GM10266 (cell line): ENCODE results near the gene LMNA.
"Not testable (repeated sequence)": the region's sequence is repeated elsewhere in the genome, so short reads cannot be mapped to it uniquely, and the experiment has no call there.

ENCODE experiments used
- DNase-seq: peaks from one replicate; pipeline ENCODE4 v3.0.0; 2012; ENCODE audit errors: extremely low spot score
- TF ChIP-seq, protein P1 (sequence below): IDR thresholded peaks from 2 replicates; pipeline ENCODE4 v1.5.1; 2012; ENCODE audit warnings: mild to moderate bottlenecking, low read depth; ENCODE audit not compliant: control insufficient read depth, insufficient read depth; ENCODE audit errors: missing control alignments

The LMNA gene

DNA sequence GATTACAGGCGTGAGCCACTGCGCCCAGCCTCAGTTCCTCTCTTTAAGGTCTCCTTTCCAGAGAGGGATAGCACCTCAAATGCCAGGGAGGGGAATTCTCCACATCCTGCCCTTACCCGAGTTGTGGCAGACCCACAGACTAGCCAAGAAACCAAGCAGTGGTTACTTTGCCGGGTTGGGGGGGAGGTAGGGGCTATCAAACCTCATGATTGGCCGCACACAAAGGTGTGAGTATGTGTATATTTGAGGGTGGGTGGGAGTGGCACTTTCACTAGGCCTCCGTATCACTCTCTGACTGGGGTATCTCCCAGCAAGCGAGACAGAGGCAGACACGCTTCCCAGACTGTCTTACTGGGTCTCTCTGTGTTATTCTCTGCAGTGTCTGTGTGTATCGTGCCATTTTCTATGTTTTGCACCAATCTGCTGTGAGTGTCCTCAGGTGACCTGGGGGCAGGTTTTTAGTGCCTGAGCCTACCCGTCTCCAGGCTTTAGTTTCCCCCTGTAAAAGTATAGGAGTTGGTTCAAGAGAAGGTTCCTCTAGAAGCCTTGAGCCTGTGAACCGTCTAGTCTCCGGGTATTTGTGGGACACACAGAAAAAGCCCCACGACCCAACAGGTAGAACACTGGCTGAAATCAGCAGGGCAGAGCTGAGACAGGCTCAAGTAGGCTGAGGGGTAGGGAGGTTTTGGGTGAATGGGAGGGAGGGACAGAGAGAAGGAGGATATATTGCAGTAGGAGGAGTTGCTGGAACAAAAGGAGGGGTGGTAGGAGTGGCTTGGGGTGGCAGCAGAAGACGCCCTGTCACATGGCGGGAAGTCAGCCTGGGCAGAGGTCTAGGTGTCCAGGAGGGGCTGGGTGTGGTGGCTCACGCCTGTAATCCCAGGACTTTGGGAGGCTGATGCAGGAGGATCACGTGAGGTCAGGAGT lies 10.3 kb downstream of the LMNA start:
- TF ChIP-seq, protein P1, sequence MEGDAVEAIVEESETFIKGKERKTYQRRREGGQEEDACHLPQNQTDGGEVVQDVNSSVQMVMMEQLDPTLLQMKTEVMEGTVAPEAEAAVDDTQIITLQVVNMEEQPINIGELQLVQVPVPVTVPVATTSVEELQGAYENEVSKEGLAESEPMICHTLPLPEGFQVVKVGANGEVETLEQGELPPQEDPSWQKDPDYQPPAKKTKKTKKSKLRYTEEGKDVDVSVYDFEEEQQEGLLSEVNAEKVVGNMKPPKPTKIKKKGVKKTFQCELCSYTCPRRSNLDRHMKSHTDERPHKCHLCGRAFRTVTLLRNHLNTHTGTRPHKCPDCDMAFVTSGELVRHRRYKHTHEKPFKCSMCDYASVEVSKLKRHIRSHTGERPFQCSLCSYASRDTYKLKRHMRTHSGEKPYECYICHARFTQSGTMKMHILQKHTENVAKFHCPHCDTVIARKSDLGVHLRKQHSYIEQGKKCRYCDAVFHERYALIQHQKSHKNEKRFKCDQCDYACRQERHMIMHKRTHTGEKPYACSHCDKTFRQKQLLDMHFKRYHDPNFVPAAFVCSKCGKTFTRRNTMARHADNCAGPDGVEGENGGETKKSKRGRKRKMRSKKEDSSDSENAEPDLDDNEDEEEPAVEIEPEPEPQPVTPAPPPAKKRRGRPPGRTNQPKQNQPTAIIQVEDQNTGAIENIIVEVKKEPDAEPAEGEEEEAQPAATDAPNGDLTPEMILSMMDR, result no peak
- no peak for DNase-seq

DNA sequence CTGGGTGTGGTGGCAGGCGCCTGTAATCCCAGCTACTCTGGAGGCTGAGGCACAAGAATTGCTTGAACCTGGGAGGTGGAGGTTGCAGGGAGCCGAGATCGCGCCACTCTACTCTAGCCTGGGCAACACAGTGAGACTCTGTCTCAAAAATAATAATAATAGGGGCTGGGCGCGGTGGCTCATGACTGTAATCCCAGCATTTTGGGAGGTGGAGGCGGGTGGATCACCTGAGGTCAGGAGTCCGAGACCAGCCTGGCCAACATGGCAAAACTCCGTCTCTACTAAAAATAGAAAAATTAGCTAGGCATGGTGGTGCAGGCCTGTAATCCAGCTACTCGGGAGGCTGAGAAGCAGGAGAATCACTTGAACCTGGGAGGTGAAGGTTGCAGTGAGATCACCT lies 11.0 kb downstream of the LMNA start:
- DNase-seq, result not testable (repeated sequence)

DNA sequence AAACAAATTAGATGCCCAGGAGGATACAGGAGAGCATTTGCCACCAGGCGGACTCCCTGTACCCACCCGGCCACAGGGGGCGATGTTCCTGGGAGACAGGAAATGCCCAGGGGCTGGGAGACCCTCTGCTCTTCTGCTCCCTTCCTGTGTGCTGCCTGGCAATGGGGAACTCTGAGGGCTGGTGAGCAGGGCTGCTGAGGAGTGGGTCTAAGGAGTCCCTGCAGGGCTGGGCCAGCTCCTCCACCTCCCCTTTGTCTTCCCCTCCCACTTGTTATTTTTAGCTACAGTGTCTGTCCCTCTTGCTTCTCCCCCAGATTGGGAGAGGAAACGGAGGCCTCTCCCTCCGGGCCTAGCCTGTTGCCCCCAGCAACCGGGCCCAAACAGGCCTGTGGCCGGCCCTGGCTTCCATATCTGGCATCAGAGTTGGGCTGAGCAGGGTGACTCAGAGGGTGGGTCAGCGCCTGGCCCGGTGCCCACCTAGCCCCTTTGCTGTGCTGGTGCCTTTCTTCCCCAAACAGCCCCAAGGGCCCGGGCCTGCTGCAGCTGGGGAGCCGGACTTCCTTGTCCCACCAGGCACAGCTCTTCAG lies 11.6 kb downstream of the LMNA start:
- DNase-seq, result no peak
- TF ChIP-seq, protein P1, result peak; percentile 27

DNA sequence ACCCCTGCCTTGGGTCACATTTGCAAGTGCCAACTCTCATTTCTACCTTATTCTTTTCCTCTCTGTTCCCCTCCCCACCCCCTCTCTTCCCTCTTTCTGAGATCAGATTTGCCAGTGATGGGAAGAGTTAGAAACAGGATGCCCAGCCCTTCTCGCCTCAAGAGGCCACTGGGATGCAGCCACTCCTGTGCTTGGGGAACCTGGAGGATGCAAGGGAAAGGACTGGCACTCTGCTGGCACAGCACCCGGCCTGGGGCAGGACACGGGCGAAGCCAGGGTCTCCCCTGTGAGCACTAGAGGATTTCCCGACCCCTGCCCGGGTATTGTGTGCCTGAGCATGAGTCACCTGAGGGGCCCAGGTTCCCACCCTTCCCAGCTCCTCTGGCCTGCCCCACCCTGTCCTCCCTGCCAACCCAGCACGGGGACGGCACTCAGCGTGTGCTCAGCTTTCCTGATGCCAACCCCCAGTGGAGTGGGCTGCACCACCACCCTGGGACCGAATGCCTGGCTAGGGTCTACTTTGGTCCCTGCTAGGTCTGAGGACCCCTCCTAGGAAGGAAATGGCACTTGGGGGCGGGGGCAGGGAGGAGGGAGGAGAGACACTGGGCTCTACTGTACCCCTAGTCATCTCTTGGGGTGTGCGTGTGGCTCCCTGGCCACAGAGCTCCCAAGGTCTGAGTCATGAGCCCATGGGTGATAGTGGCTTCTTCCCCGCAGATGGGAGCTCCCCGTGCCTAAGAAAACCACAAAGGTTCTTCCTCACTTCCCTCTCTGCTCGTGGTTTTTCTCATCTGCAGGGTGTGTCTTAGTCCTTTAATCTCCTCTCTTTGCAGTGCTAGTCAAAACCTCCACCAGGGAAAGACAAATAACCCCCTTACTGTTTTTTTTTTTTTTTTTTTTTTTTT lies 12.4 kb downstream of the LMNA start:
- TF ChIP-seq, protein P1, result no peak
- peak; percentile 61 for DNase-seq

DNA sequence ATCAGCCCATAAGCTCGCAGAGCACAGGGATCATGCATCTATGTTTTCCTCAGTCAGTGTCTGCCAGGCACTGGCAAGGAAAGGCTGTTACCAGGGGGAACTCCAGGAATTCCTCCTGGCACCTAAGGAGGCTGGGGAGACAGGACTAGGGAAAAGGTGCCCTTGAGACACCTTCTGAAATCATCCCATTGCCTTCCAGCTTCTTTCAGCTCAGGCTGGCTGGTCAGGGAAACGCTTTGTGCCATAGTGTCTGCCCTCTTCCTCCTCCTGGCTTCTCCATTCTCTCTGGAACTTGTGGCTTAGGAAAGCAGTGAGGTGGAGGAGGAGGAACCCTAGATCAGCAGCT lies 13.8 kb downstream of the LMNA start:
- TF ChIP-seq, protein P1, result no peak
- no peak for DNase-seq

DNA sequence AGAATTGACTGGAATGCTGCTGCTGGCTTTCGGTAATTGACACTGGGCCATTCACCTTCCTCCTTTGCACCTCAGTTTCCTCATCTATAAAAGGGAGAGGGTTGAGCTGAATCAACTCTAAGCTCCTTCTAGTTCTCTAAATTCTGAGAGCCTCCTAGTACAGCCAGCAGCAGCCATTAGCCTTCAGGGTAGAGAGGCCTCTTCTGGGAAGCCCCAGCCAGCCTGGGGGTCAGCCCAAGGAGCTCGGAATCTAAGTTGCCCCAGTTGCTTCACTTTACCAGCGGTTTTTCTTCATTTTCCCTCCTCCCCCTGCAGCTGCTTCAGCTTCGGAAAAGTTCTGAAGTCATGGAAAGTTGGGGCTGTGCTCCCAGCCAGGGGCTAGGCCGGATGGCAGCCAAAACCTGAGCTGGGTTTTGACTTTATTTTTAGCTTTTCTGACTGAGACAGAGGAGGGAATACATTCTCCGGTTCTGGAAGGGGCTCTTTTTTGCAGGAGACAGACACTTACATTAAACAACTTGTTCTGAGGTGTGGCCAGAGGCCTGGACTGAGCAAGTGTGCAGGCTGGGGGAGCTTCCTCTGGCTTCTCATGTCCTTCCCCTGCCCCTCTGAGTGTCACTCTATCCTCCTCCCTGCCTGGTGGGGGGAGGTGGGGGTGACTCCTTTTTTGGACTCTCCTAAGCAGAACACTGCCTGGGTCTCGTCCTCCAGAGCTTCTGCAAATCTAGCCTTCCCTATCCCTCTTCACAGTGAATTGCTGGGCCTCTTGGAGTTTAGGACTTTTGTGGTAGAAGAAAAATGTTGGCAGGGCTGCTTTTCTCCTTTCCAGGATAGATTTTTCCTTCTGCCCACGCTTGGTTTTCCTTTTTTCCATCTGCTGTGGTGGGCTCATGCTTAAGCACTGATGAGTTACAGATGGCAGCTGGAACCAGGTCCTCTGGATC lies 14.4 kb downstream of the LMNA start:
- TF ChIP-seq, protein P1, result no peak
- no peak for DNase-seq
